CD4-positive, alpha-beta T cell treated with Interferon alpha-2 for 1 hour (primary cell): ENCODE data around the gene TTC1.
"Not testable (repeated sequence)": the region's sequence is repeated elsewhere in the genome, so short reads cannot be mapped to it uniquely, and the experiment has no call there.

Experiments used
- DNase-seq, 2 donors: peaks; one replicate each; pipeline ENCODE4 v3.0.0-alpha.2; 2020 to 2022

Gene TTC1

GRCh38 chr5:160044391-160044804 is 35.5 kb downstream of the TTC1 start:
- no peak for DNase-seq

GRCh38 chr5:160044967-160045366 is 36.0 kb downstream of the TTC1 start:
- no peak for DNase-seq

DNA sequence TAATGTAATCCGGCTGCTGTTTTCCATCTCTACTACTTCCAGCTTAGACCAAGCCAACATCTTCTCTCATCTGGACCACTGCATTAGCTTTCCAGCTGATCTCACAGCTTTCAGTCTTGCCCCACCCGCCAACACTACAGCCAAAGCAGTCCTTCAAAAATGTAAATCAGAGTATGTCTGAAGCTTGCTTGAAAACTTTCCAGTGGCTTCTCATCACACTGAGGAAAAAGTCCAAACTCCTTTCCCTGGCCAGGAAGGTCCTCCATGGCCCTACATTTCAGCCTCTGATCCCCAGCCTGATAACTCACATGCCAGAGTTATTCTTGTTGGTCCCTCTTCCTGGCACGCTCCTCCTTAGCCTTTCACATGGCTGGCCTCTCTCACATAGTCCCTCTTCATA is 38.5 kb downstream of the TTC1 start:
- DNase-seq: no peak

GRCh38 chr5:160048131-160048530 is 39.2 kb downstream of the TTC1 start:
- no peak for DNase-seq

DNA sequence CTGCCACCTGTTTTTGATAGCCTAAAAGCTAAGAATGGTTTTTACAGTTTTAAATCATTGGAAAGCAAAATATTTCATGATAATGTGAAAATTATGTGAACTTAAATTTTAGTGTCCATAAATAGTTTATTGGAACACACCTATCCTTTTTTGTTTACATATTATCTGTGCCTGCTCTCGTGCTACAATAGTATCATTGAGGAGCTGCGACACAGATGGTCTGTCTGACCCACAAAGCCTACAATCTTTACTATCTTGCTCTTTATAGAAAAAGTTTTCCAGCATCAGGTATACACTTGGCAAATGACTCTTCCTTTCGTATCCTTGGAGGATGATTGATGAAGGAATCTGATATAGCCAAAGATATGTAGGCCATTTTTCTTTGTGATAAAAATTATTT is 40.2 kb downstream of the TTC1 start:
- no peak for DNase-seq

DNA sequence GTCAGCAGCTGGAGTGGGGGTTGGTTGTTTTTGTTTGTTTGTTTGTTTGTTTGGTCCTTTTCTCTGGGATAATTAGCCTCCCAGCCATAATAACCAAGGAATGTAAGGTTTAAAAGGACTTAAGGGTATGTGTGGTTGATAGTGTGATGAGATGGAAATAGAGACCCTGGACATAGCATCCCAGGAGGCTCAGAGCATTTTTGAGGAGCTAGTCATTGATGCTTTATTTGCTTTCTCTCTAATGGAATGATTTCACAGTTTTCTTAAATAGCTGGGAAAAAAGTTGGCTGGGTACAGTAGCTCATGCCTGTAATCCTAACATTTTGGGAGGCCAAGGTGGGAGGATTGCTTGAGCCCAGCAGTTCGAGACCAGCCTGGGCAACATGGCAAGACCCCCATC is 45.1 kb downstream of the TTC1 start:
- DNase-seq: no peak

DNA sequence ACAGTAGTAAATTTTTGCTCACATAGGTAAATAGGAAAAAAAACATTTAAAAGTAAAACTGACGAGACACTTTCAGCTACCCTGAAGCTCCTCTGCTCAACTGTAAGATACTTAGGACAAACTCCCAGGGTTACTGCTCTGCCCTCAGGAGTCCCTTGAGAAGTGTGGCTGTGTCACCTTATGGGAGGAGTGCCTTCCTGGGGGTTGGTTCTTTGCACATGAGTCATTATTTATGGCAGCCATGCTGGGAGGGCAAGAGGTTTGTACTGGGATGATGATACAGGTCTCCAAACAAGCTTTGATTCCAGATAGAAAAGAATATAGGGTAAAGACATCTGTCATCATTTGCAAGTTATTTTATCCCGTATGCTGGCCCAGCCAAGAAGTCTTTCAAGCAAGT is 45.9 kb downstream of the TTC1 start:
- DNase-seq: no peak

GRCh38 chr5:160057256-160057655 is 48.3 kb downstream of the TTC1 start:
- DNase-seq: no peak

DNA sequence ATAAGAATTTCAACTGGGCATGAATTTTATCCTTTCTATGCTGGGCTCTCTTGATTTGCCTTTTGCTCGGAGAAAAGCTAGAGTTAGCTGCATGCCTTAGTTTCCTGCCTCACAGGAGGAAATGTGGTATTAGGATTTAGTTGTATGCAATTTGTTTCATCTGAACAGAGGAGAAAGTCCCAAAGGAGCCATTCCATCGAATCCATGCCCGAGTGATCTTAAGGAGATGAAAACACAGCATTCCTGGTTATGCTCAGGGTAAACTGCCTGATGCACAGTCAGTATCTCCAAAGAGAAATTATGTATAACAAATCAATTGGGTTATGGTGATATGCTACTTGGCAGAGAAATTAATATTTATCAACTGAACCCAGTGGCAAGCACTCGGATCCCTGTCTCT is 51.1 kb downstream of the TTC1 start:
- no peak for DNase-seq

DNA sequence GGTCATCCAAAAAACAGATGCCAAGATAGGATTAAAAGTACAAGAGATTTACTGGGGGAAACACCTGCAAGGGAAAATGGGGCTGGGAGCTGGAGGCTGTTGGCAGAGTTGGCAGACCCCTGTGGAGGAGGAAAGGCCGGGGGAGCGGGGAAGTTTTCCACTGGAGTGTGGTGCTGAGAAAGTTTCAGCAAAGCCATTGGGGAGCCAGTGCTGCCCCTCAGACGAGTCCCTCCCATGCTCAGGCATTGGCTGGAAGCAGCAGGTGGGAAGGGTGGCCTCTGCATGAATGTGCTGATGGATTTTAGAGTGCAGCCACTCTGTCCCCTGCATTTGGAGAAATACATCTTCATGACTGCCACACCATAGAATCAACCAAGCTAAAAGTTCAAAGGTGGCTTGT is 52.8 kb downstream of the TTC1 start:
- DNase-seq: no peak

GRCh38 chr5:160064417-160064810 is 55.5 kb downstream of the TTC1 start:
- no peak for DNase-seq

GRCh38 chr5:160064995-160065614 is 56.2 kb downstream of the TTC1 start:
- no peak for DNase-seq

- DNase-seq: not testable (repeated sequence)
These were observed 60.2 kb downstream of the TTC1 start for GRCh38 chr5:160069120-160069519.

- no peak for DNase-seq
These were observed 62.6 kb downstream of the TTC1 start for GRCh38 chr5:160071516-160071915.

- no peak for DNase-seq
These were observed 63.0 kb downstream of the TTC1 start for GRCh38 chr5:160071916-160072315.

DNA sequence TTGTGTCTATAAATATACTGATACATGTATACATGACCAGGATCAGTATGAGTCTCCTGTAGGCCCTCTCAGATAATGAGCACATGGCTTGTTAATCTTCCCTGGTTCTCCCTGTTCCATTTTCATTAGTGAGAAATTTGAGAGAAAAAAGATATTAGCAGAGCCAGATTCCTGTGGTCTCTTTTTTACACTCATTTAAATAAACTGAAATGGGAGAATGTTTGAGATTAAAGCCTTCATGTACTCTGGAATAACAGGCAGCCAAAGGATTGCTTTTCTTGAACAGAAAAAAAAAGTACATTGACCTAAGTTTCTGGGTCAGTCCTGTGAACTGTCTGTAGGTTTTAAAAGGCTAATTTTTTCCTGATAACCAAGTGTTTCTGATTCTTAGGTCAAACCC is 66.1 kb downstream of the TTC1 start:
- no peak for DNase-seq

- DNase-seq: no peak
These were observed 68.1 kb downstream of the TTC1 start for GRCh38 chr5:160076997-160077396.

- no peak for DNase-seq
These were observed 70.8 kb downstream of the TTC1 start for GRCh38 chr5:160079753-160080152.

DNA sequence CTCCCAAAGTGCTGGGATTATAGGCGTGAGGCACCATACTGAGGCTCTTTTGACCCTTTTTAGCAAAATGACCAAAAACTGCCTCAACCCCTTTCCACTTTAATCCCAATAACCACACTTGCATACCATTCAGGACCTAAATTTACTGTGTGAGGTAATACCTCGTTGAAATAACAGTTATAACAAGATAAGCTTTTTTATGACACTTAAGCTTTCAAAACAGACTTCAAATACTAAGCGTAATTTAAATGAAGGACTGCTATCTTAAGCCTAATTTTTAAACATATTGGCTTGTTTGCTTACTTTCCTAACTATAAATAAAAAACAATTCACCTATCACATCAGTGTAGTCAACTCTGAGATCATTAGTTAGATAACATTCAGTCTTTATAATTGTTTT is 72.6 kb downstream of the TTC1 start:
- no peak for DNase-seq

DNA sequence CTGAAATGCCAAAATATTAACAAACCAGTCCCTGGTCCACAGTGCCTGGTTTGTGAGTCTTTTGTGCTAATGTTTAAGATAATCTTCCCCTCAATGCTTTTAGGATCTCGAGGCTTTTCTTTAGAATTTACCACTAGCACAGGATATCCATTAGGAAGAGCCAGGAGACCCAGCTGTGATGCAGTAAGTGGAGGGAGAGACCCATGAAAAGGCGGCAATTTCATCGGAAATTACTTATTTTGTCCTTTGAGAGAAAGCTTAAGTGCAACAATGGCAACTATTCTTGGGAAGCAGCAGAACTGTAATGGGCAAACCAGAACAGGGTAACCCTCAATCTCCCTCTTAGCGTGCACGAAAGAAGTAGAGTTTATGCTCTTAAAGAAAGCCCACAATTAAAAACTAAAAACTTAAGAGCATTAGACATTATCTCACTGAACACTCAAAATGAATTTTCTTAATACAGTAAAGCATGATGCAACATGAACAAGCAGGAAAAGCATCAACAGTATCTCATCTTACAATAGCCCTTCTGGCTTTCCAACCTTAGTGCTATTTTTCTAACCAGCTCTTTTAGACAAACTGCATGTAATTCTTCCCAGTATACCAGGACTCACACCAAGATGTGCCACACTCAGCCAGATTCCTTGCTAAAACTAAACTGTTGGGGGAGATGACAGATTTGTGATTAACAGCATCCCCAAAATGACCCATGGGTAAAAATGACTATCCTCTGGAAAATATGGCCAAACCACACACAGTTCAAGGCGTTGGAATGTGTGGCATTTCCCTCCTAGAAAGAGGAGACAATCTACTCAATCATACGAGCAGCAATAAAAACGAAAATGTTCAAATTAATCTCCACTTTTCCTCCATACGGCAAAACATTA is 73.9 kb downstream of the TTC1 start:
- no peak for DNase-seq

GRCh38 chr5:160083501-160083900 is 74.6 kb downstream of the TTC1 start:
- no peak for DNase-seq

GRCh38 chr5:160084144-160084543 is 75.2 kb downstream of the TTC1 start:
- no peak for DNase-seq

DNA sequence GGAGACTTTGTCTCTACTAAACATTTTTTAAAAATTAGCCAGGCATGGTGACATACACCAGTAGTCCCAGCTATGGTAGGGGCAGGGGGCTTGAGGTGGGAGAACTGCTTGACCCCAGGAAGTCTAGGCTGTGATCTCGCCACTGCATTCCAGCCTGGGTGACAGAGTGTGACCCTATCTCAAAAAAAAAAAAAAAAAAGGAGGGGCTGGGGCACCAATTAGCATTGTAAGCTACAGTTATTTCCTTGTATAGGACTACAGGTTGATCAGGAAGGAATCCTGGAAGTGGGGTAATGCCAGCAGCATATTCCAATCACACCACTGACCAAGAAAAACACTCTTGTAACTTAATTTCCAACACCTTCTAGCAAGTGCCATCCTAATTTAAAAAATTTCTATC is 78.3 kb downstream of the TTC1 start:
- no peak for DNase-seq

GRCh38 chr5:160088805-160089204 is 79.9 kb downstream of the TTC1 start:
- no peak for DNase-seq

DNA sequence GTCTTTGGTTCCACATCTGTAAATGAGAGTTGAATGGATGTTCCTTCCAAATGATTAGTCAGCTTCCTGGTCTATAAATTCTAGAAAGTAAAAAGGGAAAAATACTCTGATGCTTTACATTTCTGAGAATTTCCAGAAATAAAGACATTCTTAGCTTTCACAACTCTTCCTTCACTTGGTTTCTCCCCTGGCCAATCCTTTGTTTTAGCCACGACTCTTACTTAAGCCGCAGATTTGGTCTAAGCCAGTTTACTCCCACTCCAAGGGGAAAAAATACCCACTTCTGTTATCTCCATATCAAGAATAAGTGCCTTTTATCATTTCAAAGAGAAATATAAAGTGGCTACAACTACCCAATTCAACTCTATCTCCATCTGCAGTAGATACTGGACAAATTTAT is 80.6 kb downstream of the TTC1 start:
- DNase-seq: no peak
